Loucy (cell line): ENCODE measurements around the gene KCNK5.

Source experiments
- EZH2phosphoT487 ChIP-seq: fragments of 200-600 bp; IDR thresholded peaks from 2 replicates; pipeline ENCODE4 v1.6.1; 2018; ENCODE audit warnings: antibody characterized with exemption, mild to moderate bottlenecking, moderate library complexity, borderline replicate concordance
- TF ChIP-seq, protein P1 (sequence below): fragments of 200-600 bp; sonication (generic); conservative IDR thresholded peaks from 2 replicates; pipeline ENCODE4 v1.5.1; 2014; ENCODE audit warnings: mild to moderate bottlenecking, antibody characterized with exemption, low read length

DNA sequence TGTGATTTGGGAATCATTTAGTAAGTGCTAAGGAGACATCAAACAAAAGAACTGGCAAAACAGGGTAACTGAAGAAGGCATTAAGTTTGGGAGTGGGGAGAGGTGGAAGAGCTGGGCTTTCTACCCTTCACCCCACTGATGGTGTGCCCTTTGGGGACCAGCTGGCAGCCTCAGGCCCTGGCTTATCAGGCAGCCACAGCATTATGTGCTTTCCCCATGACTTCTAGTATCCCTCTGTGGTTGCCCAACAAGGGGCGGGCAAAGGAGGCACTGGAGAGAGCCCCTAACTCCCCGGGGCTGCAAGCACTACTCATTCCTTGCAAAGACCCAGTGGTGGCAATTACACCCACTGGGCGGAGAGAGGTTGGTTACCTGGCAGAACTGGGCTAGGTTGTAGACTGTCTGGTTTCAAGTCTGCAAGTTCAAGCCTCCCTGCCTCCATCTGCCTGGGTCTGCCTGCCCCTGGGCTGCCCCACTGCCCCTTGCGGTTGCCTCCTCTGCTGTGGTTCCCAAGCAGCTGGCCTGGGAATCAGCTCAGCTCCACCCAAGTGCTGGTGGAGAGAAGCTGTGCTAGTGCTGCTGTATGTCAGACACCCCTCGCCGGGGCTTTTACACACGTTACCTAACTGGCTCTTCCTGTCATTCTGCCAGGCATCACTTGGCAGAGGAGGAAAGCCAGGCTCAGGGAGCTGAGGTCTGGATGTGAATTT is 29.9 kb downstream of the KCNK5 start:
- TF ChIP-seq, protein P1, sequence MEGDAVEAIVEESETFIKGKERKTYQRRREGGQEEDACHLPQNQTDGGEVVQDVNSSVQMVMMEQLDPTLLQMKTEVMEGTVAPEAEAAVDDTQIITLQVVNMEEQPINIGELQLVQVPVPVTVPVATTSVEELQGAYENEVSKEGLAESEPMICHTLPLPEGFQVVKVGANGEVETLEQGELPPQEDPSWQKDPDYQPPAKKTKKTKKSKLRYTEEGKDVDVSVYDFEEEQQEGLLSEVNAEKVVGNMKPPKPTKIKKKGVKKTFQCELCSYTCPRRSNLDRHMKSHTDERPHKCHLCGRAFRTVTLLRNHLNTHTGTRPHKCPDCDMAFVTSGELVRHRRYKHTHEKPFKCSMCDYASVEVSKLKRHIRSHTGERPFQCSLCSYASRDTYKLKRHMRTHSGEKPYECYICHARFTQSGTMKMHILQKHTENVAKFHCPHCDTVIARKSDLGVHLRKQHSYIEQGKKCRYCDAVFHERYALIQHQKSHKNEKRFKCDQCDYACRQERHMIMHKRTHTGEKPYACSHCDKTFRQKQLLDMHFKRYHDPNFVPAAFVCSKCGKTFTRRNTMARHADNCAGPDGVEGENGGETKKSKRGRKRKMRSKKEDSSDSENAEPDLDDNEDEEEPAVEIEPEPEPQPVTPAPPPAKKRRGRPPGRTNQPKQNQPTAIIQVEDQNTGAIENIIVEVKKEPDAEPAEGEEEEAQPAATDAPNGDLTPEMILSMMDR = no peak
- no peak for TF ChIP-seq EZH2phosphoT487
